Peyer's patch (tissue), 4 donors: ENCODE measurements around the gene PBX4. TPM values are rescaled to one million over a fixed set of nuclear protein-coding genes. Genes with fewer than 3 reads are reported as not detected.
A peak's percentile ranks its signal among the peaks of the same experiment; 100 is the strongest.

Experiments used
- DNase-seq, 3 donors: peaks; one replicate each; pipeline ENCODE4 v3.0.0-alpha.2; 2017 to 2019
- H3K27ac ChIP-seq, 4 donors: fragments of 200-600 bp; sonication (generic); one replicate each; pipeline ENCODE4 v1.5.1; 2016 to 2019
- H3K27me3 ChIP-seq, 2 donors: fragments of 200-600 bp; sonication (generic); one replicate each; pipeline ENCODE4 v1.5.1; 2019
- H3K36me3 ChIP-seq, 3 donors: fragments of 200-600 bp; sonication (generic); one replicate each; pipeline ENCODE4 v1.5.1; 2016 to 2019
- H3K4me1 ChIP-seq, 4 donors: fragments of 200-600 bp; sonication (generic); one replicate each; pipeline ENCODE4 v1.5.1; 2016 to 2019
- H3K4me3 ChIP-seq, 4 donors: fragments of 200-600 bp; sonication (generic); 1 replicate in 3 of 4; 2 replicates in 1 of 4; pipeline ENCODE4 v1.5.1; 2016 to 2019; ENCODE audit warnings: mild to moderate bottlenecking in 1 of 4
- H3K9me3 ChIP-seq, 4 donors: fragments of 200-600 bp; sonication (generic); one replicate each; pipeline ENCODE4 v1.5.1; 2016 to 2019; ENCODE audit warnings: mild to moderate bottlenecking in 1 of 4
- POLR2A ChIP-seq, 2 donors: fragments of 450-650 bp; IDR thresholded peaks; one replicate each; pipeline ENCODE4 v1.5.1; 2017; ENCODE audit warnings: antibody characterized with exemption in 2 of 2, mild to moderate bottlenecking in 2 of 2, moderate library complexity in 2 of 2
- total RNA-seq, 4 donors: library from RNA; depleted of rRNA; stranded (reverse); fragments of >200 nt; gene quantifications; one replicate each; pipeline ENCODE4 v1.1.0, GENCODE V29; 2016
- TF ChIP-seq, protein P1 (sequence below), 6 experiments: fragments of 450-650 bp in 4 of 6; fragments of 200-600 bp in 2 of 6; sonication (generic) in 1 of 6; IDR thresholded peaks; one replicate each; pipeline ENCODE4 v1.5.1; 2017 to 2019; ENCODE audit warnings: antibody characterized with exemption in 6 of 6, mild to moderate bottlenecking in 3 of 6, moderate library complexity in 1 of 6

Gene PBX4
- total RNA-seq, 4 donors from 2014 or later: 6.8 to 23.1 (median 14.1) TPM

DNA sequence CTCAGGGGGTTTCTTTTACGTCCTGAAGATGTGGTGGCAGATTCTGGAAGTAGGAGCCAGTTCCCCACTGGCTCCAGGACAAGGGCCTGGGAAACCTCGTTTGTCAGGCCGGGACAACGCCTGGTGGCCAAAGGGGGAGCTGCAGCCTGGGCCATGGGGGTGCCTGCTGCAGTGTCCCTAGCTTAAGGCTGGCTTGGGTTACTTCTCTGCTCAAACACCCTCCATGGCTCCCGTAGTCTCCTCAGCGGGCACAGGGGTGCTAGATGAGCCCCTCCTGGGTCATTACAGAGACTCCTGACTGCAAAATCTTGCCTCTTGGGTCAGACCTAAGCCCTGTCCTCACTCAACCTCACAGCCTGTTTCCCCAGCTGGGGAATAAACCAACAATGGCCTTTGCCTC, 65.7 kb downstream of the PBX4 start:
- Histone ChIP-seq H3K27me3 (no peaks in the 10 kb centered on the region), H3K4me1 (no peaks in the 10 kb centered on the region), H3K9me3 (no peaks in the 10 kb centered on the region), H3K36me3 (no peaks in the 10 kb centered on the region), H3K4me3 (no peak overlapping the region), H3K27ac (no peak overlapping the region)
- TF ChIP-seq POLR2A (IDR thresholded peaks at IDR 0.05): no peak
- TF ChIP-seq, protein P1, sequence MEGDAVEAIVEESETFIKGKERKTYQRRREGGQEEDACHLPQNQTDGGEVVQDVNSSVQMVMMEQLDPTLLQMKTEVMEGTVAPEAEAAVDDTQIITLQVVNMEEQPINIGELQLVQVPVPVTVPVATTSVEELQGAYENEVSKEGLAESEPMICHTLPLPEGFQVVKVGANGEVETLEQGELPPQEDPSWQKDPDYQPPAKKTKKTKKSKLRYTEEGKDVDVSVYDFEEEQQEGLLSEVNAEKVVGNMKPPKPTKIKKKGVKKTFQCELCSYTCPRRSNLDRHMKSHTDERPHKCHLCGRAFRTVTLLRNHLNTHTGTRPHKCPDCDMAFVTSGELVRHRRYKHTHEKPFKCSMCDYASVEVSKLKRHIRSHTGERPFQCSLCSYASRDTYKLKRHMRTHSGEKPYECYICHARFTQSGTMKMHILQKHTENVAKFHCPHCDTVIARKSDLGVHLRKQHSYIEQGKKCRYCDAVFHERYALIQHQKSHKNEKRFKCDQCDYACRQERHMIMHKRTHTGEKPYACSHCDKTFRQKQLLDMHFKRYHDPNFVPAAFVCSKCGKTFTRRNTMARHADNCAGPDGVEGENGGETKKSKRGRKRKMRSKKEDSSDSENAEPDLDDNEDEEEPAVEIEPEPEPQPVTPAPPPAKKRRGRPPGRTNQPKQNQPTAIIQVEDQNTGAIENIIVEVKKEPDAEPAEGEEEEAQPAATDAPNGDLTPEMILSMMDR (IDR thresholded peaks at IDR 0.05): peak; percentile 17 to 53 (median 43)
- DNase-seq: peak in 1 of 3 donors; percentile 69

DNA sequence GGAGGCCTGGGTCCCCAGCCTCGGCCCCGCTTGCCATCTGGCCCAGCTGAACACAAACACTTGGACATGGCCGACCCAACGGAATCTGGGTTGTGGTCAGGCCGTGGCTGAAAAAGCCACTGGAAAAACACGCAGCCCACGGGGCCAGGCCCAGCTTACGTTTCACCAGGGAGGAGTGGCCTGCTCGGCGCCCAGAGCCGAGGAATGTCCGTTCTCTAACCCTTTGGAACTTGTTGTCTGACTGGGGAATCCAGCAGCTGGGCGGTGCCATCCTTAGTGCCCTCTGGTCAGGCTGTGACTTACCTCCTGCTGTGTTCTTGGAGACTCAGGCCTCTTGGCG, 66.7 kb downstream of the PBX4 start:
- H3K9me3 ChIP-seq: no peaks in the 10 kb centered on the region
- no peak overlapping the region for H3K27ac ChIP-seq
- DNase-seq: no peak
- H3K27me3 ChIP-seq: no peaks in the 10 kb centered on the region
- H3K36me3 ChIP-seq: no peaks in the 10 kb centered on the region
- no peak overlapping the region for H3K4me3 ChIP-seq
- no peaks in the 10 kb centered on the region for H3K4me1 ChIP-seq
- TF ChIP-seq, protein P1 (IDR thresholded peaks at IDR 0.05): no peak
- no peak for TF ChIP-seq POLR2A (IDR thresholded peaks at IDR 0.05)

DNA sequence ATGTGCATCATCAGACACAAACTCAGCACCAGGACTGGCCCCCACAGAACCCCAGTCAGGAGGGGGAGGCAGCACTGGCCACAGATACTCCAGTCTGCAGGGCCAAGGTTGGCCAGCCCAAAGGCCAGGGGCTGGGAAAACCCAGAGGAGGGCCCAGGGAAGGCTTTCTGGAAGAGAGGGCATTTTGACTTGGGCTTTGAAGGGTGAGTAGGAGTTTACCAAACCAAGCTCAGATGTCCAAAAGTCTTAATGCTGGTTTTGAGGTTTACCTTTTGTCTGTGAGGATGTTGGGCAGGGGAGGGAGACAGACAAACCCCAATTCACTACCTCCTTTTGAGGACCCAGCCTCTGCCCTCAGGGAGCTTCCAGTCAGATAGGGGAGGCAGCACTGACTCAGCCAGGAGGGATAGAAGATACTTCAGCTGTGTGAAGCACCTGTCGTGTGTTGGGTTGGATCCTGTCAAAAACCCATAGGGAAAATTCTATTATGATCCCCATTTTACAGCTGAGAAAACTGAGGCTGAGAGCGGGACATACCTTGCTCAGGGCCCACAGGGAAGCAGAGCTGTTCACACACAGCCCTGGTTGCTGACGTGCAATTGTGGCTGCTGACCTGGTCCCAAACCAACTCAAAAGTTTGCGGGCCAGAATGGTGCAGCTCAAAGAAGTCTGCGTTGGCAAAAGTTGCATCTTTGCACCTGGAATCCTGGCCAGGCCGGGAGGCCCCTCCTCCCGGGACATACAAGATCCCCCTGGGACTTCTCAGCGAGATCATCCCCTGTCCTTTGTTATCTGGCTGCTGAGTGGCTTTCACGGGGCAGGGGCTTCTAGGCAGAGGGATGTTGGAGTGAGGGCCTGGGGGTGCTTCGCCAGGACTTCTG, 67.3 kb downstream of the PBX4 start:
- Histone ChIP-seq H3K27me3 (no peaks in the 10 kb centered on the region), H3K9me3 (no peaks in the 10 kb centered on the region), H3K36me3 (no peaks in the 10 kb centered on the region), H3K4me1 (no peaks in the 10 kb centered on the region), H3K4me3 (no peak overlapping the region), H3K27ac (no peak overlapping the region)
- no peak for TF ChIP-seq POLR2A (IDR thresholded peaks at IDR 0.05)
- TF ChIP-seq, protein P1 (IDR thresholded peaks at IDR 0.05): no peak
- DNase-seq: no peak

DNA sequence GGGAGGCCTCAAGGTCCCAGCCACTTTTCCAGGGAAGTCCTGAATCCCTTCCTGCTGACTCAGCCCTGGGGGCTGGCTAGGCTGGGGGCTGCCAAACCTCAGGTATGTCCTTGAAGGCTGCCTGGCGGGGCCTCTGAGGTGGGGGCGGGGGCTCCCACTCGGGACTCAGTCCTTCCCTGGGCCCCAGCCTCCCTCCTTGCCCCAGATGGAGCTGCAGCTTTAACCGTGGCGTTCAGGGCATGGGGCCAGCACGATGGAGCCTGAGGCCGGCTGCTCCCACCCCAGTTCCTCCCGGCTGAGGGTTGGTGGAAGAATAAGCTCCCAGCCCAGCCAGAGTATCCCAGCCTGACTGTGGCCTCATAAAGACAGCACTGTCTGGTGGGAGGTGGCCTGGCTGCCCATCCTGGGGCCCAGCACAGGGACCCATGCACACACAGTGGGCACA, 68.0 kb downstream of the PBX4 start:
- Histone ChIP-seq H3K36me3 (no peaks in the 10 kb centered on the region), H3K9me3 (no peaks in the 10 kb centered on the region), H3K4me1 (no peaks in the 10 kb centered on the region), H3K4me3 (no peak overlapping the region), H3K27me3 (no peaks in the 10 kb centered on the region), H3K27ac (no peak overlapping the region)
- DNase-seq: no peak
- TF ChIP-seq POLR2A (IDR thresholded peaks at IDR 0.05): no peak
- TF ChIP-seq, protein P1 (IDR thresholded peaks at IDR 0.05): no peak

DNA sequence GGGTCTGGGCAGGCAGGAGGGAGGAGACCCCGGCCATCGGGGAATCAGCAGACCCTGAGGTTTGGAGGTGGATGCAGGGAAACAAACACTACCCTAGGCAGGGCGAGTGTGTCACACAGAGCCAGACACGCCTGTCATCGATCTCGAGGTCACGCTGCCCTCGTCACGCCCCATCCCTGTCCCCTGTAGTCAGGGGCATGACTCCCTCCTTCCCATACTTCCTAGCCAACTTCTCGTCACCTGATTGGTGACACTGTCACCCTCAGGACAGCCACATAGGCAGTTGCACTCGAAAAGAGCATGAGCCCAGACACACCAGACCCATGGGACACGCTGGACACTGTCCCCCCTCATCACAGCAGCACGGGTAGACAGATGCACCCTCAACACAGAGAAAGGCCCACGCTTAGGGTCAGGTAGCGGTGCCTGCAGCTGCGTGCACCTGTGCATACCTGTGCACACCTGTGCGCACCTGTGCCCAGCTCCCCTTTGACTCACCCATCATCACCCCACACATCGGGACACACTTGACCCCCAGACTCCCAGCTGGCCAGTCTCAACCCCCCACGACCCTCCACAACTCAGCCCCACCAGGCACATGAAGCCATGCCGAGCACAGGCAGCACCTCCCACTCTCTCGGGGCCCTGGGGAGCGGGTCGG, 68.6 kb downstream of the PBX4 start:
- Histone ChIP-seq H3K4me3 (no peak overlapping the region), H3K4me1 (no peaks in the 10 kb centered on the region), H3K9me3 (no peaks in the 10 kb centered on the region), H3K27me3 (no peaks in the 10 kb centered on the region), H3K27ac (no peak overlapping the region), H3K36me3 (no peaks in the 10 kb centered on the region)
- DNase-seq: no peak
- TF ChIP-seq POLR2A (IDR thresholded peaks at IDR 0.05): no peak
- TF ChIP-seq, protein P1 (IDR thresholded peaks at IDR 0.05): no peak
